NB4 (cell line): Measurements from ENCODE around the gene TYK2.

Experiments used
- DNase-seq: peaks from one replicate; pipeline ENCODE4 v3.0.0; 2010; ENCODE audit warnings: low read depth
- H3K4me3 ChIP-seq: one replicate; pipeline ENCODE4 v1.5.1; 2011; ENCODE audit warnings: mild to moderate bottlenecking, low read depth, low read length, moderate library complexity
- MYC ChIP-seq: IDR thresholded peaks from 2 replicates; pipeline ENCODE4 v1.6.1; 2011; ENCODE audit warnings: low read depth, low read length
- POLR2A ChIP-seq: IDR thresholded peaks from 2 replicates; pipeline ENCODE4 v1.6.1; 2011; ENCODE audit warnings: mild to moderate bottlenecking; ENCODE audit not compliant: insufficient read length; ENCODE audit errors: extremely low read depth
- TF ChIP-seq, protein P1 (sequence below): IDR thresholded peaks from 2 replicates; pipeline ENCODE4 v1.6.1; 2011; ENCODE audit warnings: low read depth, low read length
- TF ChIP-seq, protein P2 (sequence below): IDR thresholded peaks from one replicate; pipeline ENCODE4 v1.5.1; 2012; ENCODE audit warnings: low read depth, low read length

The TYK2 gene

DNA sequence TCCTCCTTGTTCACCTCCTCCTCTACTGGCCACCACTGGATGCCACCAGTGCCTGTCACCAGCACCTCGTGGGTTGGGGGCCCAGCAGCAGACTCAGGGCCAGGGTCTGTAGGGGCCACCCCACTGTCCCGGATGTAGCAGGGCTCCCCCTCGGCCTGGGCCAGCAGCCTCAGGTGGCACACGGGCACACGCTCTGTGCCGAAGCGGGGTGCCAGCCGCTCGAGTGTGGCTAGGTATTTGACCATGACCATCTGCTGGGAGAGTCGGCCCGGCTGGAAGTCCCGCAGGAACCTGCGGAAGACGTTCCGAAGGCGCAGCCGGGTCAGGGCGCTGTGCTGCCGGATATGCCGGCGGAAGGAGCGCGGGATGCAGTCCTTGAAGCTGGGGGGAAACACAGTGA, 14.9 kb downstream of the TYK2 start:
- DNase-seq = no peak
- H3K4me3 ChIP-seq = no peak overlapping the region
- no peak for TF ChIP-seq MYC
- TF ChIP-seq, protein P1, sequence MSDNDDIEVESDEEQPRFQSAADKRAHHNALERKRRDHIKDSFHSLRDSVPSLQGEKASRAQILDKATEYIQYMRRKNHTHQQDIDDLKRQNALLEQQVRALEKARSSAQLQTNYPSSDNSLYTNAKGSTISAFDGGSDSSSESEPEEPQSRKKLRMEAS = no peak
- TF ChIP-seq, protein P2, sequence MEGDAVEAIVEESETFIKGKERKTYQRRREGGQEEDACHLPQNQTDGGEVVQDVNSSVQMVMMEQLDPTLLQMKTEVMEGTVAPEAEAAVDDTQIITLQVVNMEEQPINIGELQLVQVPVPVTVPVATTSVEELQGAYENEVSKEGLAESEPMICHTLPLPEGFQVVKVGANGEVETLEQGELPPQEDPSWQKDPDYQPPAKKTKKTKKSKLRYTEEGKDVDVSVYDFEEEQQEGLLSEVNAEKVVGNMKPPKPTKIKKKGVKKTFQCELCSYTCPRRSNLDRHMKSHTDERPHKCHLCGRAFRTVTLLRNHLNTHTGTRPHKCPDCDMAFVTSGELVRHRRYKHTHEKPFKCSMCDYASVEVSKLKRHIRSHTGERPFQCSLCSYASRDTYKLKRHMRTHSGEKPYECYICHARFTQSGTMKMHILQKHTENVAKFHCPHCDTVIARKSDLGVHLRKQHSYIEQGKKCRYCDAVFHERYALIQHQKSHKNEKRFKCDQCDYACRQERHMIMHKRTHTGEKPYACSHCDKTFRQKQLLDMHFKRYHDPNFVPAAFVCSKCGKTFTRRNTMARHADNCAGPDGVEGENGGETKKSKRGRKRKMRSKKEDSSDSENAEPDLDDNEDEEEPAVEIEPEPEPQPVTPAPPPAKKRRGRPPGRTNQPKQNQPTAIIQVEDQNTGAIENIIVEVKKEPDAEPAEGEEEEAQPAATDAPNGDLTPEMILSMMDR = no peak
- TF ChIP-seq POLR2A = no peak

DNA sequence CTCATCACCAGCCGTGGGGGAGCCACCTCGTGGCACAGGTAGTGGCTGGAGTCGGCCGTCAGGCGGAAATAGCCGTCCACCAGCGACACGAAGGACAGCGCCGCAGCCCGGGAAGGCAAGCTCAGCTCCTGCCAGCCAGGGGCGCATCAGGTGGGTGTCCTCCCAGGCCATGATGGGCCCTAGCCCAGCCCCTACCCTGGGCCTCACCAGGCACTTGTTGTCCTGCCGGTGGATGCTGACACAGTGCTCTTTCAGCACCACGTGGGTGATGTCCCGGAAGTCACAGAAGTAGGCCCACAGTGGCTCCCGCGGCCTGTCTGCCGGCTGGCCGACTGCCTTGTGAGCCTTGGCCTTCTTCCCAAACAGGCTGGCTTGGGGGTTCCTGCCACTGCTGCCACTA, 15.7 kb downstream of the TYK2 start:
- TF ChIP-seq, protein P1 = no peak
- TF ChIP-seq POLR2A = no peak
- TF ChIP-seq MYC = no peak
- TF ChIP-seq, protein P2 = no peak
- no peak overlapping the region for H3K4me3 ChIP-seq
- DNase-seq = no peak

DNA sequence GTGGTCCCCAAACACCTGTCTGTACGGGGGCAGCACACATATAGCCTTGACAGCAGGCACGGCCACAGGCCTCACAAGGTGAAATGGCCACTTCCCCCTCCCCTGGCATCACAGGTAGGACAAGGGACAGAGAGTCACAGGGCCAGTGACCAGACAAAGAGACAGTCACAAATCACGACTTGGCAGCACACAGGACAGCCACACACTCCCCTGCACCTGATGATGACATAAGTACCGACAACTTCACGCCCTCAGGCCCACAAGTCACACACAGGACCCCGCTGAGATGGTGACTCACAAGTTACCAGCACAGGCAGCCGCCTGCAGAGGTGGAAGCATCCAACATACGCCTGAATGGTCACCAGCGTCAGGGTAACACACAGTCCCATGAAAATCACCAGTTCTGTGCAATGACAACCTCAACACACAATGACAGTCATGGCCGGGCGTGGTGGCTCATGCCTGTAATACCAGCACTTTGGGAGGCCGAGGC, 16.5 kb downstream of the TYK2 start:
- no peak overlapping the region for H3K4me3 ChIP-seq
- peak; percentile 81 for DNase-seq
- TF ChIP-seq, protein P1 = no peak
- TF ChIP-seq, protein P2 = no peak
- TF ChIP-seq MYC = no peak
- no peak for TF ChIP-seq POLR2A

DNA sequence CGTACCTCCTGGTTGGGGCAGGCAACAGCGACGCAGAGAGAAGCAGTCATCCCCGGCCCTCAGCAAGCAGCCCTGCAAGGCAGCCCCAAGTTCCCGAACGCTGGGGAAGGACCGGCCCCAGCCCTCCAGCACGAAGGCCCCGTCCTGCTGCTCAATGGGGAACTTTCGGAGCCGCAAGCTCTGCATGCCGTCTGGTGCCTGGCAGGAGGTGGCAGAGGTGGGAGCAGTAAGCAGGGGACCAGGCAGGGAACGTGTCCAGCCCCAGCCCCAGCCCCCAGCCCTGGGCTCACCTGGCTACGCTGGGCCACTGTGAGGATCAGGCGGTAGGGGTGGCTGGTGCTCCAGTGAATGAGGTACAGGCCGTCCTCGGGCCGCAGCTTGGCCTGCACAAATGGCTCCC, 18.1 kb downstream of the TYK2 start:
- DNase-seq = no peak
- no peak overlapping the region for H3K4me3 ChIP-seq
- TF ChIP-seq POLR2A (no peak), MYC (no peak)
- TF ChIP-seq, protein P1 = no peak

DNA sequence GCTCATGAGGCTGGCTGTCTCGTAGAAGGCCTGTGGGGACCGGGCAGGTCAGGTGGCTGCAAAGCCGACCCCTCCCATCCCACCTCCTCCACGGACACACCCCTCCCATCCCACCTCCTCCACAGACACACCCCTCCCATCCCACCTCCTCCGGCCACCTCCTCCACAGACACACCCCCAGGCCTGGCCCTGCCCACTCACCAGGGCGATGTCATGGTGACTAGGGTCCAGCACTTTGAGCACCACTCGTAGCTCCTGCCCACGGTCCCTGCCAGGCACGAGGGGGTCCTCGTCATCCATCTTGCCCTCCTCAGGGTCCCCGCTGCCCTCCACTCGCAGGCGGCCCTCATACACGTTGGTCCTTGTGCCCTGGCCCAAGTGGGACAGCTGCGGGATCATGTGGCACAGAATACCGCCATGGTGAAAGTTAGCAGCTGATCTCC, 18.8 kb downstream of the TYK2 start:
- DNase-seq = peak; percentile 53

DNA sequence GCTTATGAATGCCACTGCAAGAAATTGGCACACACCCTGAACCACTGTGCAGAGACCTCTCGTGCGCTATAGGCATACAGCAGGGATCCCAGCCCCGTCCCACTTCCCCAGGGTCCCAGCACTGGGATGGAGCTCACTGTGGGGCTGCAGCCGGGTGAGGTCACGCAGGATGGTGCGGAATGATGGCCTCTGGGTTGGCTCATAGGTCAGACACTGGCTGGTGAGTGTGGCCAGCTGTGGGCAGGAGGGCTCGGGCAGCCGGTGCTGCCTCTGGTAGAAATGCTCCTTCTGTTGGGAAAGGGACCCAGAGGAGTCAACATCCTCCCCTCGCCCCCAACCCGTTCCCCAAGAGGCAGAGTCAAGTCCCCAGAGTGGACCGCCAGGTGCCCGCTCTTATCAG, 23.9 kb downstream of the TYK2 start:
- DNase-seq = peak; percentile 35
- no peak overlapping the region for H3K4me3 ChIP-seq
- TF ChIP-seq MYC = no peak
- TF ChIP-seq, protein P1 = no peak

More for the DNA sequence above, 18.8 kb downstream of the TYK2 start:
- TF ChIP-seq MYC (no peak), POLR2A (no peak)
- H3K4me3 ChIP-seq = no peak overlapping the region

DNA sequence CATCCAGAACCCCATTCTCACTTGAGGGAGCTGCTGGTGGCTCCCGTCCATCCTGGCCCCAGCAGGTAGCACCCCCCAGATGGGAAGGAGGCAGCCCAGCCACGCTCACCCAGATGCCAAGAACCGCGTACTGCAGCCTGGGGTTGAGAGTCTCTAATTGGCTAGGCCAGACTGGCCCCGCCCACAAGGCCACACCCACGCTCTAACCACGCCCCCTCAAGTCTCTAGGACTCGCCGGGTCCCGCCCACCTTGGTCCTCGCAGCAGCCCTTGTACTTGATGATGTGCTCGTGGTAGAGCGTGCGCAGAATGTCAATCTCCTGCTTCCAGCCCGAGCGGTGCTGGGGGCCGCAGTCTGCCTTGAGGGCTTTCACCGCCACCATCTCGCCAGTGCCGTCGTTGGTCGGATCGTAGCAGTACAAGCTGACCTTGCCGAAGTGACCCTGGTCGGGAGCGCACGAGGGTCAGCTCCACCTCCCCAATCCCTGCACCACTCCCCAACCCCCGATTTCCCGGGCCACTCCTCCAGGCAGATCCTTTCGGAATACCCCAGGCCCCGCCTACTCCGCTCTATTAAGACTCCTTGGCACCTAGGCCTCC, 26.5 kb downstream of the TYK2 start:
- DNase-seq = peak; percentile 82
- H3K4me3 ChIP-seq = no peak overlapping the region
- TF ChIP-seq POLR2A = no peak
- TF ChIP-seq, protein P1 = no peak
- TF ChIP-seq, protein P2 = no peak
